ENCODE results near the gene NFKBIB.

NFKBIB gene

DNA sequence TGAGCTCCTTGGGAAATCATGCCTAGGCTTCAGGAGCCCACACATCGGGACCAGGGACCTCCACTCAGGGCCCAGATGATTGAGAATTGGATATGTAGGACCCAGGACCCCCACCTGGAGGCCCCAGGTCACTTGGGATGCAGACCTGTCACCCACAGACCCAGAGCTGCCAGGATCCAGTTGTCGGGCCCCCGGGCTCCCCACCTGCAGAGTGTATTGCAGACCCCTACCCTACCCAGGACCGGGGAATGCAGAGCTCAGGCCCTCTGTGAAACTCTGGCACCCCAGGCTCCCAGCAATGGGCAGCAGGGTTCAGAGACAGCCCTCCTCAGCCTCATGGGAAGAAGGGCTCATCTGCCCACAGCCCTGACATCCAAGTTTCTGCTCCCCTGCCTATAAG lies 5.9 kb downstream of the NFKBIB start:
- no peak for DNase-seq

DNA sequence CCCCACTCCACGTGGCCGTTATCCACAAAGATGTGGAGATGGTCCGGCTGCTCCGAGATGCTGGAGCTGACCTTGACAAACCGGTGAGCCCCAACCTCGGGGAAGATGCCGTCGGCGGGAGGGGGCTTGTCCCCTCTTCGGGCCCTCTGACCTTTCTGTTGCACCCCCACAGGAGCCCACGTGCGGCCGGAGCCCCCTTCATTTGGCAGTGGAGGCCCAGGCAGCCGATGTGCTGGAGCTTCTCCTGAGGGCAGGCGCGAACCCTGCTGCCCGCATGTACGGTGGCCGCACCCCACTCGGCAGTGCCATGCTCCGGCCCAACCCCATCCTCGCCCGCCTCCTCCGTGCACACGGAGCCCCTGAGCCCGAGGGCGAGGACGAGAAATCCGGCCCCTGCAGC lies 7.5 kb downstream of the NFKBIB start:
- DNase-seq, result no peak

- DNase-seq, result no peak
These were observed 7.9 kb downstream of the NFKBIB start for GRCh38 chr19:38907670-38908069.

- no peak for DNase-seq
These were observed 9.1 kb downstream of the NFKBIB start for GRCh38 chr19:38908911-38909310.

DNA sequence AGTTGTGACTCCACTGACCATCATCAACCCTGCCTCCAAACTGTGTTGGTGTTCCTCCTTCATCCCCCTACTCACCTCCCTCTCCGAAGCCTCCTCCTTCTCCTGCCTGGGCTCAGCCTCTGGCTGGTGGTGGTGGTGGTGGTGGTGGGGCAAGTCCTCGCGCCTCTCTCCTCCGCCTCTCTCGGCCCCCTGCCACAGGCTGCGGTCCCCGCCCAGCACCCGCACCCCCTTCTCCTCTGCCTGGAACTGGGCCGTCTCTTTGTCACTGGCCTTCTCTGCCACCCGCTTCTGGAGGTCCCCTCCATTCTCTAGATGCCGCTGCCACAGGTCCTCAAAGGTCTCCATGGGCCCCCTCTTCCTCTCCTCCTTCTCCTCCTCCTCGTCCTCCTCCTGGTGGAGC lies 10.7 kb downstream of the NFKBIB start:
- DNase-seq, result no peak

DNA sequence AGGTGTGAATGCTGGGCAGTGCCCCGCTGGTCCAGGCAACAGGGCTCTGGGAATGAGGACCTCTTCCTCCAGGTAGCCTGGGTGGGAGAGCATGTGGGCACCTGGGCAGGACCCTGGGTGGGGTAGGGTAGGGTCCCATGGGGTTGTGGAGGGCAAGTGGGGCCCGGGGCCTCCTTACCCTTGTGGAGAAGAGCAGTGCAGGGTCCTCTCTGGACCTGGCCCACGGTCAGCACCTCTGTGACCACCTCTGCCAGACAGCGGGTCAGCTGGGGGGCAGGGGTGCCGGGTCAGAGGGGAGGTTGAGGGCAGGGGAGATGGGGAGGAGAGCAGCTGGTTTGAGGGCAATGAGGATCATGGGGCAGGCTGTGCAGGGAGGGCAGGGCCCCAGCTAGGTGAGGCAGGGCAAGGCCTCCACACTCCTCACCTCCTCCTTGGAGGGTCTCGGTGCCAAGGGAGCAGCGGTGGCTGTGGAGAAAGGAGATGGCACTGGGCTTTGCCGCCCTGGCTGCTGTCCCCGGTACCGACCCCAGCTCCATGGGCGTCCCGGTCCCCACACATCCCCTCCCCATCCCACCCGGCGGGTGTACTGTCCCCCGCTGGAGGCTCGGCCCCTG lies 11.7 kb downstream of the NFKBIB start:
- DNase-seq, result no peak

GRCh38 chr19:38912600-38913514 lies 13.1 kb downstream of the NFKBIB start:
- no peak for DNase-seq

GRCh38 chr19:38913958-38914357 lies 14.2 kb downstream of the NFKBIB start:
- DNase-seq, result no peak

- no peak for DNase-seq
These were observed 15.9 kb downstream of the NFKBIB start for GRCh38 chr19:38915329-38916321.

- DNase-seq, result no peak
These were observed 17.7 kb downstream of the NFKBIB start for GRCh38 chr19:38917516-38917915.

- no peak for DNase-seq
These were observed 18.2 kb downstream of the NFKBIB start for GRCh38 chr19:38917921-38918491.

DNA sequence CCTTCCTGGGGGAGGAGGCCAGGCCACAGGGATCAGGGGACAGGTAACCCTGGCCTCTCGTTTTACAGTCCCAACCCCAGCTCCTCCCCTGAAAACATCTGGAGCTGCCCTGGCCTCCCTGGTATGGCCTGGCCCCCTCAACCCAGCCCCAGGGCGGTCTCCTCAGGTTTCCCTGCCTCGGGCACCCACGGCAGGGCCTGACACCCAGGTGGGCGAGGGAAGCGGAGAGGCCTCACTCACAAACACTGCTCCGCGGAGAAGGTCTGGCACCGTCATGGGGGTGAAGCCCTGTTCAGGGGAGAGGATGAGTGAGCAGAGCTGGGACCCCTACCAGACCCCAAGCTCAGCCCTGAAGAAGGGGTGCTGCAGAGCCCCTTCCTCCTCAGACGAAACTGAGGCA lies 18.8 kb downstream of the NFKBIB start:
- DNase-seq, result no peak

DNA sequence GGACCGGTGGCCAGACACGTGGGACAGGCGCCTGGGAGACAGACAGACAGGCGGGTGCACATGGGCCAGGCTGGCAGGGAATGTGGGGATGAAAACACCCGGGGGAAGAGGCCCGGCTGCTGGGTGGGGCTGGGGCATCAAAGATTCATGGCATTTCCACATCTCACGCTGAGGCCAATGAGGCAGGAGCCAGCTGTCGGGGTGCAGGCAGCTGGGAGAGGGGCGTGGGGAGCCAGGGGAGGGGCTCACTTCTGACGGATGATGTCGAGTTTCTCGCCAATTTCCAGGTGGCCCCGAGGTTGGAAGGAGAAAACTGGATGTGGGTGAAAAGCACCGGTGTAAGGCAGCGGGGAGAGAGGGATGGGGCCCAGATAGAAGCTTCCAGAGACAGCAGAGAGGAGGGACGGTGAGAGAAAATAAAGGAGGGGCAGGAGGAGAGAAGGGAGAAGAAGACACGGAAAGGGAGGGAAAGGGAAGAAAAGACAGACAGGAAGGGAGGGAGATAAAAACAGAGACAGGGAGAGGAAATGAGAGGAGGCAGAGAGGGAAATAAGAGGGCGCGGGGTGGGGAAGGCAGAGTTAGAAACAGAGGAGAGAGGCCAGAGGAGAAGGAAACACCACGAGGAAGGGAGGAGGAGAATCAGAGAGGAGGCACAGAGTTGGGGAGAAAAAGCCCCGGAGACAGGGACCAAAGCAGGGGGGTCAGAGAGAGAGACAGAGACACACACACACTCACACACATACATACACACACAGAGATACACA lies 20.2 kb downstream of the NFKBIB start:
- DNase-seq, result no peak

- no peak for DNase-seq
These were observed 21.0 kb downstream of the NFKBIB start for GRCh38 chr19:38920602-38921419.

DNA sequence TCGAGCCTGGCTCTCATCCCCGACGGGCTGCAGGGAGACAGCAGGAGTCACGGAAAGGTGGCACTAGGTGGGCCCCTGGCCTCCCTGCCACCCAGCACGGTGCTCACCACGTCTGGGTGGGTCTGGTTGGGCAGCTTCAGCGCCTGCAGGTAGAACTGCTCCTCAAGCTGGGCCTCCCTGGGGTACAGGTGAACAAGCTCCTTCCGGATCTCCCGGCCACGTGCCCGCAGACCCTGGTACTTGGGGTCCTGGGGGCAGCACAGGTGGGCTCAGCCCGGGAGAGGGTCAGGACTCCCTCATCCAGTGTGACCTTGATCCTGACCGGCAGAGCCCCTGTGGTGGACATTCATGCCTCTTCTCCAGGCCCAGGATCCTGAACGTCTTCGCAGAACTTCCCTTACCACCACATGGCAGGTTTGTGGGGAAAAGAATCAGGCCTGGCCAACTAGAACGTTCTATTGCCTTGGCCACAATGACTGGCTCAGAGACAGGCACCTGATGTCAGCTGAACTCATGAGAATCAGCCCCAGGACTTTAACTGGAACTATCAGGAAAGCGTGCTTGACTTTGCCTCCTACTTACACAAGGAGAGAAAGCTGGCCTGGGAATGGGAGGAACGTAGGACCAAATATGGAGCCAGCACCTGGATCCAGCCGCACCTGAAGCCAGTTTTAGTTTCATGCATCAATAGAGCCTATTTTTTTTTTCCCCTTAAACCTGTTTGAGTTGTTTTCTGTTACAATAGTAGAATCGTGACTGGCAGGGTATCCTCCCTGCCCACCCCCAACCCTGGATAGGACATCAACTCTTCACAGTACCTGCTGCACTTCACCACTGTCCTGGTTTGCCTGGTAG lies 21.9 kb downstream of the NFKBIB start:
- no peak for DNase-seq

GRCh38 chr19:38922482-38922881 lies 22.7 kb downstream of the NFKBIB start:
- no peak for DNase-seq

GRCh38 chr19:38924388-38924787 lies 24.6 kb downstream of the NFKBIB start:
- DNase-seq, result no peak

- DNase-seq, result no peak
These were observed 28.7 kb downstream of the NFKBIB start for GRCh38 chr19:38928391-38929001.

- peak; percentile 98 for DNase-seq
These were observed 30.4 kb downstream of the NFKBIB start, which contains the start of gene SARS2 for GRCh38 chr19:38929929-38930775. TSS of gene SARS2 (minus strand) at chr19:38930763. CDS start at chr19:38930736, 27 bp downstream.
